Mesodermal cell (in vitro differentiated cells): ENCODE results near the gene SLC9B2.

Experiments used
- H3K27ac ChIP-seq: 2 replicates; pipeline ENCODE4 v1.7.0; 2013; ENCODE audit warnings: mild to moderate bottlenecking, low read depth, low read length, moderate library complexity; ENCODE audit not compliant: severe bottlenecking
- H3K36me3 ChIP-seq: 2 replicates; pipeline ENCODE4 v1.7.1; 2013; ENCODE audit warnings: mild to moderate bottlenecking, low read length, moderate library complexity; ENCODE audit not compliant: control insufficient read depth, insufficient read depth
- H3K4me1 ChIP-seq: one replicate; pipeline ENCODE4 v1.7.1; 2013; ENCODE audit warnings: mild to moderate bottlenecking, low read length; ENCODE audit not compliant: insufficient read depth, control insufficient read depth, poor library complexity, severe bottlenecking
- H3K4me3 ChIP-seq: 2 replicates; pipeline ENCODE4 v1.7.0; 2013; ENCODE audit warnings: low read length, control low read depth, mild to moderate bottlenecking; ENCODE audit not compliant: insufficient read depth, poor library complexity, severe bottlenecking; ENCODE audit errors: extremely low read depth
- H3K9me3 ChIP-seq: 2 replicates; pipeline ENCODE4 v1.7.1; 2013; ENCODE audit warnings: mild to moderate bottlenecking, low read length, moderate library complexity; ENCODE audit not compliant: control insufficient read depth
- WGBS, 2 experiments: methylation state at CpG; one replicate each; pipeline ENCODE4 v1.1.5; 2013; ENCODE audit warnings: missing lambda C conversion rate in 2 of 2; ENCODE audit not compliant: insufficient coverage in 2 of 2; 5-methylcytosine and 5-hydroxymethylcytosine counted together

The SLC9B2 gene

GRCh38 chr4:103050736-103051436 lies 25.7 kb downstream of the SLC9B2 start:
- Histone ChIP-seq H3K4me3 (no peak overlapping the region), H3K27ac (no peak overlapping the region), H3K9me3 (no peaks in the 10 kb centered on the region), H3K4me1 (no peaks in the 10 kb centered on the region), H3K36me3 (peaks cover 4% of the 10 kb centered on the region)
- whole genome bisulfite sequencing, 2 experiments, result 83 to 86% methylated on average over 2 of the region's 2 CpGs

GRCh38 chr4:103046416-103047290 lies 29.9 kb downstream of the SLC9B2 start:
- Histone ChIP-seq H3K4me1 (no peaks in the 10 kb centered on the region), H3K27ac (no peak overlapping the region), H3K4me3 (no peak overlapping the region), H3K9me3 (no peaks in the 10 kb centered on the region), H3K36me3 (peaks cover 11% of the 10 kb centered on the region)
- 0 to 50% methylated on average over 1 to 2 of the region's 5 CpGs for WGBS, 2 experiments

- 85 to 100% methylated on average over 1 to 2 of the region's 2 CpGs for WGBS, 2 experiments
- no peaks in the 10 kb centered on the region for H3K4me1 ChIP-seq
- no peak overlapping the region for H3K27ac ChIP-seq
- H3K36me3 ChIP-seq, result peaks cover 11% of the 10 kb centered on the region
- H3K9me3 ChIP-seq, result no peaks in the 10 kb centered on the region
- no peak overlapping the region for H3K4me3 ChIP-seq
Measured at GRCh38 chr4:103044183-103044582, 32.4 kb downstream of the SLC9B2 start.

DNA sequence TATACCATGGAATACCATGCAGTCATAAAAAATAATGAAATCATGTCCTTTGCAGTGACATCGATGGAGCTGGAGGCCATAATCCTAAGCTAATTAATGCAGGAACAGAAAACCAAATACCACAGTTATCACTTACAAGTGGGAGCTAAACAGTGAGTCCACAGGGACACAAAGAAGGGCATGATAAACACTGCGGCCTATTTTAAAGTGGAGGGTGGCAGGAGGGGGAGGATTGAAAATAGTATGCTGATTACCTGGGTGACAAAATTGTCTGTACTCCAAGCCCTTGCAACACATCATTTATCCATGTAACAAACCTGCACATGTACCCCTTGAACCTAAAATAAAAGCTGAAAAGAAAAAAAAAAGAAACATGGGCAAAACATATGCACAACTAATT lies 40.4 kb downstream of the SLC9B2 start:
- 100% methylated on average over 1 of the region's 2 CpGs; no CpG with 5 or more reads in 1 of the 2 experiments for WGBS, 2 experiments
- Histone ChIP-seq H3K36me3 (no peaks in the 10 kb centered on the region), H3K9me3 (no peaks in the 10 kb centered on the region), H3K27ac (no peak overlapping the region), H3K4me1 (no peaks in the 10 kb centered on the region), H3K4me3 (no peak overlapping the region)

- no peaks in the 10 kb centered on the region for H3K4me1 ChIP-seq
- 40% methylated on average over 1 of the region's 2 CpGs; no CpG with 5 or more reads in 1 of the 2 experiments for WGBS, 2 experiments
- no peaks in the 10 kb centered on the region for H3K9me3 ChIP-seq
- no peak overlapping the region for H3K4me3 ChIP-seq
- no peaks in the 10 kb centered on the region for H3K36me3 ChIP-seq
- H3K27ac ChIP-seq, result no peak overlapping the region
Measured at GRCh38 chr4:103032574-103032973, 44.0 kb downstream of the SLC9B2 start.

- Histone ChIP-seq H3K9me3 (no peaks in the 10 kb centered on the region), H3K4me3 (no peak overlapping the region), H3K27ac (no peak overlapping the region), H3K36me3 (no peaks in the 10 kb centered on the region), H3K4me1 (no peaks in the 10 kb centered on the region)
- WGBS, 2 experiments, result 94 to 97% methylated on average over 2 of the region's 3 CpGs
Measured at GRCh38 chr4:103030791-103031190, 45.8 kb downstream of the SLC9B2 start.

DNA sequence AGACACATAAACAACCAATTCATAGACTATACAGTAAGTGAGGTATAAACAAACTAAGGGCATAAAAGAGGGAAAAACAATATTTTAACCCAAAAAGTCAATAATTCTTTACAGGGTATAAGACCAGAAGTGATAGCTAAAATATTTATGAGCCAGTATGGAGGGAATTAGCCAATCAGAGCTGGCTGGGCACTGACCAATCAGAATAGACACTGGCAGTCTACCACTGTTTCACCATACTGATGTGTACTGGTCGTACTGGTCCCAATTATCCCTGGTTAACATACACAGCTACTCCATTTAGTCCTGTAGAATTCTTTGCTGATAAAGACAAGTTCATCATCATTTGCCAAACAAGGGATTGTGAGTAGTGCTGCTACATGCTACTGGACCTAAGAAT lies 47.3 kb downstream of the SLC9B2 start:
- WGBS, 2 experiments, result 100% methylated on average over 1 of the region's 1 CpG
- Histone ChIP-seq H3K36me3 (no peaks in the 10 kb centered on the region), H3K4me1 (no peaks in the 10 kb centered on the region), H3K9me3 (no peaks in the 10 kb centered on the region), H3K4me3 (no peak overlapping the region), H3K27ac (no peak overlapping the region)

DNA sequence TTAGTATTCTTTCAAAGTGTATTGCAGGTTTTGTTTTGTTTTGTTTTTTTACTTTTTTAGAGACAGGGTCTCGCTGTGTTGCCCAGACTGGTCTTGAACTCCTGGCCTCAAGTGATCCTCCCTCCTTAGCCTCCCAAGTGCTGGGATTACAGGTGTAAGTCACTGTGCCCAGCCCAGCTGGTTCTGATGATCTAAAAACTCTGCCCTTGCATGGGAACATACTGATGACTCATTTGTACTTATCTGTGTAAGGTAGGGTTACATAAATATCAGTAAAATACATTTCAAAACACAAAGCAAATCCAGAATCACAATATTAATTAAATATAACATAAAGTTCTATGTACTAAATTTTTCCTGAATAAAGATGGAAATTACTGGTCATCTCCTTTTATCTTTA lies 49.7 kb downstream of the SLC9B2 start:
- Histone ChIP-seq H3K9me3 (no peaks in the 10 kb centered on the region), H3K27ac (no peak overlapping the region), H3K36me3 (no peaks in the 10 kb centered on the region), H3K4me1 (no peaks in the 10 kb centered on the region), H3K4me3 (no peak overlapping the region)
- WGBS, 2 experiments, result 100% methylated on average over 1 of the region's 1 CpG

GRCh38 chr4:103024996-103025395 lies 51.6 kb downstream of the SLC9B2 start:
- 100% methylated on average over 1 of the region's 3 CpGs; no CpG with 5 or more reads in 1 of the 2 experiments for WGBS, 2 experiments
- Histone ChIP-seq H3K36me3 (no peaks in the 10 kb centered on the region), H3K4me3 (no peak overlapping the region), H3K27ac (no peak overlapping the region), H3K4me1 (no peaks in the 10 kb centered on the region), H3K9me3 (no peaks in the 10 kb centered on the region)

- Histone ChIP-seq H3K4me3 (no peak overlapping the region), H3K9me3 (no peaks in the 10 kb centered on the region), H3K27ac (no peak overlapping the region), H3K4me1 (no peaks in the 10 kb centered on the region), H3K36me3 (no peaks in the 10 kb centered on the region)
- no CpG with 5 or more reads among the region's 2 CpGs for WGBS, 2 experiments
Measured at GRCh38 chr4:103021120-103021519, 55.4 kb downstream of the SLC9B2 start.
